Sigmoid colon (tissue), 4 donors: ENCODE measurements around the gene BBIP1.

Source experiments
- EP300 ChIP-seq, 4 donors: sonication (generic); formaldehyde crosslinking; IDR thresholded peaks; one replicate each; pipeline ENCODE4 v1.6.1; 2017; ENCODE audit warnings: antibody characterized with exemption in 4 of 4
- POLR2AphosphoS5 ChIP-seq, 4 donors: sonication (generic); formaldehyde crosslinking; IDR thresholded peaks; one replicate each; pipeline ENCODE4 v1.6.1; 2017; ENCODE audit warnings: antibody characterized with exemption in 4 of 4
- TF ChIP-seq, protein P1 (sequence below), 4 experiments: fragments of 450-650 bp in 3 of 4; fragments of 200-600 bp in 1 of 4; IDR thresholded peaks; one replicate each; pipeline ENCODE4 v1.5.1; 2016 to 2019; ENCODE audit warnings: antibody characterized with exemption in 4 of 4, mild to moderate bottlenecking in 3 of 4, moderate library complexity in 2 of 4

DNA sequence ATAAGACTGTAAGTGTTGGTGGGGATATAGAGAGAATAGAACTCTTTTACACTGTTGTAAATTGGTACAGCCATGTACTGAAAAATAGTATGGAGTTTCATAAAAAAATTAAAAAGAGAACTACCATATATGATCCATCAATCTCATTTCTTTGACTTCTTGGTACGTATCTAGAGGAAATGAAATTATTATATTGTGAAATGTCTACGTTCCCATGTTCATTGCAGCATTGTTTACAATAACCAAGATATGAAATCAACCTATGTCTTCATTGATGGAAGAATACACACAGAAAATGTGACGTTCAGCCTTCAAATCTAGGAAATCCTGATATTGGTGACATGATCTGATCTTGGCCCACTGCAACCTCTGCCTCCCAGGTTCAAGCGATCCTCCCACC is 32.4 kb upstream of the BBIP1 start:
- TF ChIP-seq POLR2AphosphoS5 (IDR thresholded peaks at IDR 0.05): no peak
- TF ChIP-seq, protein P1, sequence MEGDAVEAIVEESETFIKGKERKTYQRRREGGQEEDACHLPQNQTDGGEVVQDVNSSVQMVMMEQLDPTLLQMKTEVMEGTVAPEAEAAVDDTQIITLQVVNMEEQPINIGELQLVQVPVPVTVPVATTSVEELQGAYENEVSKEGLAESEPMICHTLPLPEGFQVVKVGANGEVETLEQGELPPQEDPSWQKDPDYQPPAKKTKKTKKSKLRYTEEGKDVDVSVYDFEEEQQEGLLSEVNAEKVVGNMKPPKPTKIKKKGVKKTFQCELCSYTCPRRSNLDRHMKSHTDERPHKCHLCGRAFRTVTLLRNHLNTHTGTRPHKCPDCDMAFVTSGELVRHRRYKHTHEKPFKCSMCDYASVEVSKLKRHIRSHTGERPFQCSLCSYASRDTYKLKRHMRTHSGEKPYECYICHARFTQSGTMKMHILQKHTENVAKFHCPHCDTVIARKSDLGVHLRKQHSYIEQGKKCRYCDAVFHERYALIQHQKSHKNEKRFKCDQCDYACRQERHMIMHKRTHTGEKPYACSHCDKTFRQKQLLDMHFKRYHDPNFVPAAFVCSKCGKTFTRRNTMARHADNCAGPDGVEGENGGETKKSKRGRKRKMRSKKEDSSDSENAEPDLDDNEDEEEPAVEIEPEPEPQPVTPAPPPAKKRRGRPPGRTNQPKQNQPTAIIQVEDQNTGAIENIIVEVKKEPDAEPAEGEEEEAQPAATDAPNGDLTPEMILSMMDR (IDR thresholded peaks at IDR 0.05): no peak
- TF ChIP-seq EP300 (IDR thresholded peaks at IDR 0.05): no peak
